ENCODE results near the gene SSBP3. TPM values are rescaled to one million over a fixed set of nuclear protein-coding genes. Genes with fewer than 3 reads are reported as not detected.
"Not testable (repeated sequence)": the region's sequence is repeated elsewhere in the genome, so short reads cannot be mapped to it uniquely, and the experiment has no call there.

Gene SSBP3
- total and polyA plus RNA-seq, 2 experiments from 2014 or later, result 6.2 to 19.9 TPM

GRCh38 chr1:54421101-54421504 lies 14.9 kb upstream of the SSBP3 start:
- H3K4me1 ChIP-seq (ENCODE audit: insufficient read depth), result no peaks in the 10 kb centered on the region
- no peak overlapping the region for H3K4me3 ChIP-seq
- no peaks in the 10 kb centered on the region for H3K9me2 ChIP-seq (ENCODE audit: insufficient read depth)
- H3F3A ChIP-seq (ENCODE audit: insufficient read depth), result no peaks in the 10 kb centered on the region
- no peaks in the 10 kb centered on the region for H3K27me3 ChIP-seq (replicated peaks; ENCODE audit: insufficient read depth)
- no peaks in the 10 kb centered on the region for H3K9me3 ChIP-seq (ENCODE audit: low read depth)
- in situ Hi-C loops (cut with MboI), result no loop called here
- WGBS, 2 experiments (ENCODE audit: low coverage in 1 of 2, low lambda C conversion rate in 2 of 2, missing lambda C conversion rate in 2 of 2), result 60 to 68% methylated on average over 4 of the region's 4 CpGs
- no peaks in the 10 kb centered on the region for H4K20me1 ChIP-seq (ENCODE audit: insufficient read depth)
- no peak overlapping the region for H2AFZ ChIP-seq
- no peaks in the 10 kb centered on the region for H3K36me3 ChIP-seq (ENCODE audit: low read depth)
- DNase-seq, result peak; percentile 19
- TF ChIP-seq EZH2 (IDR thresholded peaks at IDR 0.05; ENCODE audit: insufficient read depth, poor library complexity, severe bottlenecking) (no peak), EZH2phosphoT487 (IDR thresholded peaks at IDR 0.05; ENCODE audit: insufficient read depth, low read depth) (no peak)
- no peaks in the 10 kb centered on the region for H3K79me2 ChIP-seq (ENCODE audit: insufficient read depth)
- no peak overlapping the region for H3K4me2 ChIP-seq (ENCODE audit: unreplicated experiment)
- no peak overlapping the region for H3K27ac ChIP-seq
- H3K9ac ChIP-seq, result no peak overlapping the region

DNA sequence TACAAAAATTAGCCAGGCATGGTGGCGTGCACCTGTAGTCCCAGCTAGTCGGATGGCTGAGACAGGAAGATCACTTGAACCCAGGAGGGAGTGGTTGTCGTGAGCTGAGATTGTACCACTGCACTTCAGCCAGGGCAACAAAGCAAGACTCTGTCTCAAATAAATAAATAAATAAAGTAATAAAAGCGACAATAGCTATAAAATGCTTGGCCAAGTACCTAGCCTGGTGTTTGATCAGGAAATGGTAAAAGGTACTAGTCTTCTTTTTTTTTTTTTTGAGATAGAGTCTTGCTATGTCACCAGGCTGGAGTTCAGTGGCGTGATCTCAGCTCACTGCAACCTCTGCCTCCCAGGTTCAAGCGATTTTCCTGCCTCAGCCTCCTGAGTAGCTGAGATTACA lies 12.4 kb upstream of the SSBP3 start:
- H3K4me2 ChIP-seq (ENCODE audit: unreplicated experiment); H3K27me3 ChIP-seq (replicated peaks; ENCODE audit: insufficient read depth); H3K79me2 ChIP-seq (ENCODE audit: insufficient read depth); H3K36me3 ChIP-seq (ENCODE audit: low read depth); H3K9ac ChIP-seq; H3K9me2 ChIP-seq (ENCODE audit: insufficient read depth); H3K4me1 ChIP-seq (ENCODE audit: insufficient read depth); H3F3A ChIP-seq (ENCODE audit: insufficient read depth); H4K20me1 ChIP-seq (ENCODE audit: insufficient read depth); H3K4me3 ChIP-seq; DNase-seq; H3K27ac ChIP-seq; H2AFZ ChIP-seq; in situ Hi-C loops (cut with MboI); H3K9me3 ChIP-seq (ENCODE audit: low read depth): not testable (repeated sequence)
- whole genome bisulfite sequencing, 2 experiments (ENCODE audit: low coverage in 1 of 2, low lambda C conversion rate in 2 of 2, missing lambda C conversion rate in 2 of 2), result 92% methylated on average over 6 of the region's 6 CpGs

DNA sequence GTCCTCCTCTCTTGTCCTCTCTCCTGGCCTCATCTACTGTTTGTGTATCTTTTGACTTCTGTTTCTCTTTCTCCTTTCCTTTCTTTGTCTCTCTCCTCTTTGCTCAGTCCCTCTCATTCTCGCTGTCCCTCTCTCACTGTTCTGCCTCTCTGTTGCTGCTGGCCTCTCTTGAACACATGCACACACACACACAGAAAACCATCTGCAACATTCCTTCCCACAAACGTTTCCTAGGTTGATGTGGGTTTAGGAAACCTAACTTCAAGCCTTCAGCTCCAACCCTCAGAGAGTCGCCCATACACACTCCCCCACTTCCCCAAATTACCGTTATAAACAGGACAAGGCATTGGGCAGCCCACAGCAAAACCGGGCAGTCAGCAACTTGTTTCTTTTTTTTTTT lies 10.9 kb upstream of the SSBP3 start:
- Histone ChIP-seq H3K27me3 (replicated peaks; ENCODE audit: insufficient read depth) (no peaks in the 10 kb centered on the region), H3F3A (ENCODE audit: insufficient read depth) (no peaks in the 10 kb centered on the region), H2AFZ (no peak overlapping the region), H3K4me2 (ENCODE audit: unreplicated experiment) (no peak overlapping the region), H3K9ac (no peak overlapping the region), H3K9me2 (ENCODE audit: insufficient read depth) (no peaks in the 10 kb centered on the region), H3K79me2 (ENCODE audit: insufficient read depth) (no peaks in the 10 kb centered on the region), H3K4me1 (ENCODE audit: insufficient read depth) (peaks cover 10% of the 10 kb centered on the region), H3K36me3 (ENCODE audit: low read depth) (no peaks in the 10 kb centered on the region), H4K20me1 (ENCODE audit: insufficient read depth) (no peaks in the 10 kb centered on the region), H3K9me3 (ENCODE audit: low read depth) (no peaks in the 10 kb centered on the region), H3K4me3 (no peak overlapping the region), H3K27ac (no peak overlapping the region)
- no peak for DNase-seq
- no peak for TF ChIP-seq EZH2phosphoT487 (IDR thresholded peaks at IDR 0.05; ENCODE audit: insufficient read depth, low read depth)
- TF ChIP-seq EZH2 (IDR thresholded peaks at IDR 0.05; ENCODE audit: insufficient read depth, poor library complexity, severe bottlenecking), result no peak
- 43 to 47% methylated on average over 5 of the region's 5 CpGs for WGBS, 2 experiments (ENCODE audit: low coverage in 1 of 2, low lambda C conversion rate in 2 of 2, missing lambda C conversion rate in 2 of 2)
- in situ Hi-C loops (cut with MboI), result no loop called here

- WGBS, 2 experiments (ENCODE audit: low coverage in 1 of 2, low lambda C conversion rate in 2 of 2, missing lambda C conversion rate in 2 of 2), result 86 to 87% methylated on average over 8 of the region's 8 CpGs
- in situ Hi-C loops (cut with MboI), result no loop called here
- H3K27ac ChIP-seq, result no peak overlapping the region
- no peak overlapping the region for H3K4me3 ChIP-seq
- H3K9ac ChIP-seq, result no peak overlapping the region
- no peaks in the 10 kb centered on the region for H3K79me2 ChIP-seq (ENCODE audit: insufficient read depth)
- peaks cover 10% of the 10 kb centered on the region for H3K4me1 ChIP-seq (ENCODE audit: insufficient read depth)
- DNase-seq, result no peak
- no peaks in the 10 kb centered on the region for H3K36me3 ChIP-seq (ENCODE audit: low read depth)
- H2AFZ ChIP-seq, result no peak overlapping the region
- H3K9me2 ChIP-seq (ENCODE audit: insufficient read depth), result no peaks in the 10 kb centered on the region
- TF ChIP-seq EZH2 (IDR thresholded peaks at IDR 0.05; ENCODE audit: insufficient read depth, poor library complexity, severe bottlenecking) (no peak), EZH2phosphoT487 (IDR thresholded peaks at IDR 0.05; ENCODE audit: insufficient read depth, low read depth) (no peak)
- H3K9me3 ChIP-seq (ENCODE audit: low read depth), result no peaks in the 10 kb centered on the region
- H3K4me2 ChIP-seq (ENCODE audit: unreplicated experiment), result no peak overlapping the region
- no peaks in the 10 kb centered on the region for H3F3A ChIP-seq (ENCODE audit: insufficient read depth)
- H3K27me3 ChIP-seq (replicated peaks; ENCODE audit: insufficient read depth), result no peaks in the 10 kb centered on the region
- H4K20me1 ChIP-seq (ENCODE audit: insufficient read depth), result no peaks in the 10 kb centered on the region
Measured at GRCh38 chr1:54416435-54416834, 10.2 kb upstream of the SSBP3 start.

DNA sequence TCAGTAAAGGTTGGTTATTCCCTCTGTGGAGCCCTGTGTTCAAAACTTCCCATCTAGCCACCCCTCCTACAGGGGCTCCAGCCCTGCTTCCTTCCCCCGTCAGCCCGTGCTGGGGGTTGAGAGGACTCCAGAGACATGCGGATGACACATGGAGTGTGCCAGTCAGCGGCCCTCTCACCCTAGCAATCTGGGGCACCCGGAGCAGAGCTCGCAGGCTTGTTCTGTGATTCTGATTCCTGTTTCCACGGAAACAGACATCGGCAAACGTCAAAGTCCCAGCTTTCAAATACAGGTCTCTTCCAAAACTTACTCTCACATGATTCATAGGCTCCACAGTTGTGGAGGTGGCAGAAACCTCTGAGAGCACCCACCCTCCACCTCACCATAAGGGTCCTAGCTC lies 9.8 kb upstream of the SSBP3 start:
- WGBS, 2 experiments (ENCODE audit: low coverage in 1 of 2, low lambda C conversion rate in 2 of 2, missing lambda C conversion rate in 2 of 2), result 56 to 59% methylated on average over 9 of the region's 9 CpGs
- in situ Hi-C loops (cut with MboI), result no loop called here
- TF ChIP-seq EZH2 (IDR thresholded peaks at IDR 0.05; ENCODE audit: insufficient read depth, poor library complexity, severe bottlenecking), result no peak
- no peak for TF ChIP-seq EZH2phosphoT487 (IDR thresholded peaks at IDR 0.05; ENCODE audit: insufficient read depth, low read depth)

More for the DNA sequence above, 9.8 kb upstream of the SSBP3 start:
- Histone ChIP-seq H3K4me2 (ENCODE audit: unreplicated experiment) (no peak overlapping the region), H3K36me3 (ENCODE audit: low read depth) (no peaks in the 10 kb centered on the region), H3K9me2 (ENCODE audit: insufficient read depth) (no peaks in the 10 kb centered on the region), H3K27ac (no peak overlapping the region), H3K4me3 (no peak overlapping the region), H4K20me1 (ENCODE audit: insufficient read depth) (no peaks in the 10 kb centered on the region), H3K9me3 (ENCODE audit: low read depth) (no peaks in the 10 kb centered on the region), H3K79me2 (ENCODE audit: insufficient read depth) (no peaks in the 10 kb centered on the region), H3F3A (ENCODE audit: insufficient read depth) (no peaks in the 10 kb centered on the region), H3K9ac (no peak overlapping the region), H3K4me1 (ENCODE audit: insufficient read depth) (peaks cover 10% of the 10 kb centered on the region), H2AFZ (no peak overlapping the region), H3K27me3 (replicated peaks; ENCODE audit: insufficient read depth) (no peaks in the 10 kb centered on the region)
- DNase-seq, result no peak
